Panc1 (cell line): ENCODE data around the gene KHDRBS1.

Source experiments
- CTCF ChIP-seq: fragments of 450-650 bp; IDR thresholded peaks from 2 replicates; pipeline ENCODE4 v1.5.1; 2017; ENCODE audit warnings: mild to moderate bottlenecking
- REST ChIP-seq, 2 experiments: IDR thresholded peaks; 2 replicates each; pipeline ENCODE4 v1.6.1; 2011 to 2012; ENCODE audit warnings: low read depth in 2 of 2, control low read depth in 1 of 2, low read length in 1 of 2, mild to moderate bottlenecking in 1 of 2, moderate library complexity in 1 of 2; ENCODE audit not compliant: insufficient read depth in 1 of 2

GRCh38 chr1:31978843-31979400, 34.7 kb upstream of the KHDRBS1 start:
- TF ChIP-seq CTCF (no peak), REST (IDR thresholded peaks at IDR 0.05; ENCODE audit: insufficient read depth in 1 of 2, low read depth in 2 of 2, low read length in 1 of 2) (no peak)
